GM18870 (cell line): ENCODE data around the gene BCKDHA.
"Not testable (repeated sequence)": the region's sequence is repeated elsewhere in the genome, so short reads cannot be mapped to it uniquely, and the experiment has no call there.

Source experiments
- ATAC-seq: cut with Tn5 transposase; IDR thresholded peaks from one replicate; pipeline ENCODE4 v1.9.1; 2021; ENCODE audit warnings: moderate library complexity; ENCODE audit not compliant: unreplicated experiment

The BCKDHA gene

GRCh38 chr19:41364524-41365391 is 32.9 kb upstream of the BCKDHA start:
- no peak for ATAC-seq

- ATAC-seq, result no peak
These were observed 31.5 kb upstream of the BCKDHA start for GRCh38 chr19:41366089-41366488.

- ATAC-seq, result no peak
These were observed 29.7 kb upstream of the BCKDHA start for GRCh38 chr19:41367848-41368301.

GRCh38 chr19:41369769-41370168 is 27.8 kb upstream of the BCKDHA start:
- no peak for ATAC-seq

- ATAC-seq, result not testable (repeated sequence)
These were observed 26.5 kb upstream of the BCKDHA start for GRCh38 chr19:41371119-41371518.

GRCh38 chr19:41371541-41371940 is 26.1 kb upstream of the BCKDHA start:
- no peak for ATAC-seq

- no peak for ATAC-seq
These were observed 25.1 kb upstream of the BCKDHA start for GRCh38 chr19:41372501-41372900.

- no peak for ATAC-seq
These were observed 23.6 kb upstream of the BCKDHA start for GRCh38 chr19:41373993-41374392.

GRCh38 chr19:41376241-41376997 is 21.2 kb upstream of the BCKDHA start, which contains the start of gene TMEM91:
TMEM91 (plus strand) TSS chr19:41376533; CDS start chr19:41378310, 1,777 bp downstream.
- ATAC-seq, result no peak

- ATAC-seq, result no peak
These were observed 20.6 kb upstream of the BCKDHA start for GRCh38 chr19:41376998-41377365.

- no peak for ATAC-seq
These were observed 19.5 kb upstream of the BCKDHA start for GRCh38 chr19:41377977-41378709.

- not testable (repeated sequence) for ATAC-seq
These were observed 16.1 kb upstream of the BCKDHA start for GRCh38 chr19:41381536-41381935.

GRCh38 chr19:41384351-41384750 is 13.3 kb upstream of the BCKDHA start:
- no peak for ATAC-seq

- ATAC-seq, result no peak
These were observed 11.2 kb upstream of the BCKDHA start for GRCh38 chr19:41386442-41386841.

- no peak for ATAC-seq
These were observed 6.0 kb upstream of the BCKDHA start for GRCh38 chr19:41391618-41392017.

GRCh38 chr19:41392775-41393174 is 4.8 kb upstream of the BCKDHA start:
- ATAC-seq, result no peak

GRCh38 chr19:41395355-41395754 is 2.3 kb upstream of the BCKDHA start:
- ATAC-seq, result no peak

GRCh38 chr19:41398050-41398418 is 416 bp downstream of the BCKDHA start:
- no peak for ATAC-seq

- no peak for ATAC-seq
These were observed 980 bp downstream of the BCKDHA start for GRCh38 chr19:41398598-41398997.

- no peak for ATAC-seq
These were observed 1.5 kb downstream of the BCKDHA start for GRCh38 chr19:41399091-41399490.

- ATAC-seq, result no peak
These were observed 1.9 kb downstream of the BCKDHA start for GRCh38 chr19:41399525-41399924.
